ENCODE results near the gene NCAPD2.

DNA sequence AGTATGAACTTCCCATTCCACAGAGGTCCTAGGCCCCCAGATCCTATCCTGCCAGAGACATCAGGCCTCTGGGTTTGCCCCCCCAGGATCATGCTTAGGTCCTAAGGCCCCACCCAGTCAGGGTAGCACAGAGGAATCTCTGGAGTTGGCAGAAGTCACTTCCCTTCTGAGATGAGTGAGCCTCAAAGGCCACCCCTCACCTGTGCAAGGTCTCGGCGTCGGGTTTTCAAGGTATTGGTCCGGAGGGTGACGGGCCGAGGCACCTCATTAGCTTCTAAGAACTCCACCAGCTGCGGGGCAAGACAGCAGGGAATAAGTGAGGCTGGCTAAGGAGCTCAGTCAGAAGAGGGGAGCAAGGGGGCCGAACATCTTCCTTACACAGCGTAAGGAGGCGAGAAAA, 69.0 kb downstream of the NCAPD2 start:
- TF ChIP-seq, protein P1, sequence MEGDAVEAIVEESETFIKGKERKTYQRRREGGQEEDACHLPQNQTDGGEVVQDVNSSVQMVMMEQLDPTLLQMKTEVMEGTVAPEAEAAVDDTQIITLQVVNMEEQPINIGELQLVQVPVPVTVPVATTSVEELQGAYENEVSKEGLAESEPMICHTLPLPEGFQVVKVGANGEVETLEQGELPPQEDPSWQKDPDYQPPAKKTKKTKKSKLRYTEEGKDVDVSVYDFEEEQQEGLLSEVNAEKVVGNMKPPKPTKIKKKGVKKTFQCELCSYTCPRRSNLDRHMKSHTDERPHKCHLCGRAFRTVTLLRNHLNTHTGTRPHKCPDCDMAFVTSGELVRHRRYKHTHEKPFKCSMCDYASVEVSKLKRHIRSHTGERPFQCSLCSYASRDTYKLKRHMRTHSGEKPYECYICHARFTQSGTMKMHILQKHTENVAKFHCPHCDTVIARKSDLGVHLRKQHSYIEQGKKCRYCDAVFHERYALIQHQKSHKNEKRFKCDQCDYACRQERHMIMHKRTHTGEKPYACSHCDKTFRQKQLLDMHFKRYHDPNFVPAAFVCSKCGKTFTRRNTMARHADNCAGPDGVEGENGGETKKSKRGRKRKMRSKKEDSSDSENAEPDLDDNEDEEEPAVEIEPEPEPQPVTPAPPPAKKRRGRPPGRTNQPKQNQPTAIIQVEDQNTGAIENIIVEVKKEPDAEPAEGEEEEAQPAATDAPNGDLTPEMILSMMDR (IDR thresholded peaks at IDR 0.05), result no peak
- TF ChIP-seq MXI1 (IDR thresholded peaks at IDR 0.05; ENCODE audit: low read depth, low read length) (no peak), CHD2 (IDR thresholded peaks at IDR 0.05; ENCODE audit: low read length, partially characterized antibody) (no peak), EP300 (IDR thresholded peaks at IDR 0.05; ENCODE audit: borderline replicate concordance in 1 of 2, low read depth in 1 of 2, low read length in 1 of 2) (no peak), EZH2phosphoT487 (IDR thresholded peaks at IDR 0.05; ENCODE audit: borderline replicate concordance, low read depth) (no peak), FOXM1 (IDR thresholded peaks at IDR 0.05; ENCODE audit: low read depth) (no peak)
- TF ChIP-seq, protein P2, sequence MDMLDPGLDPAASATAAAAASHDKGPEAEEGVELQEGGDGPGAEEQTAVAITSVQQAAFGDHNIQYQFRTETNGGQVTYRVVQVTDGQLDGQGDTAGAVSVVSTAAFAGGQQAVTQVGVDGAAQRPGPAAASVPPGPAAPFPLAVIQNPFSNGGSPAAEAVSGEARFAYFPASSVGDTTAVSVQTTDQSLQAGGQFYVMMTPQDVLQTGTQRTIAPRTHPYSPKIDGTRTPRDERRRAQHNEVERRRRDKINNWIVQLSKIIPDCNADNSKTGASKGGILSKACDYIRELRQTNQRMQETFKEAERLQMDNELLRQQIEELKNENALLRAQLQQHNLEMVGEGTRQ (IDR thresholded peaks at IDR 0.05; ENCODE audit: borderline replicate concordance, low read depth, low read length), result no peak
